ENCODE results near the gene MTFMT.

MTFMT gene

DNA sequence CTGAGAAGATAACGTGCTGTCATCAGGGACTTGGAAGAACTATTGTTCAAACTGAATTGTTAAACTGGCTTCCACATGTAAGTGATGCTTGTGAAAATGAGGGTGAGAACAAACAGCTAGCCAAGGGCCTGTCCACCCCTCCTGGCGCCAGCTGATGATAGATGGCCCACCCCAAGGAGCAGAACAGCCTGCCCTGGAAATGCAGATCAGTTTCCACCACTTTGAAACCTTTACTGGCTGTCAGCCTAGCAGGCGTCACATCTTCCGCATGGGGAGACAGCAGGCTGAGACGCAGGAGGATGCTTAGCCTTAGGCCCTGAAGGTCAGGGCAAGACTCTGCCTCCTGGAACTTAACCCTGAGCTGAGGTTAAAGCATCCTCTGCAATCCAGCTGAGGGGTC, 9.4 kb upstream of the MTFMT start:
- Histone ChIP-seq H3K4me1 (ENCODE audit: insufficient read depth, low read length, poor library complexity, severe bottlenecking) (no peaks in the 10 kb centered on the region), H3K27me3 (ENCODE audit: insufficient read depth, low read length, poor library complexity, severe bottlenecking) (no peaks in the 10 kb centered on the region), H3K36me3 (ENCODE audit: insufficient read depth, low read length) (no peaks in the 10 kb centered on the region), H3F3A (ENCODE audit: low read depth) (no peaks in the 10 kb centered on the region), H3K9me3 (ENCODE audit: insufficient read depth, low read depth, low read length) (no peaks in the 10 kb centered on the region), H4K20me1 (ENCODE audit: insufficient read depth, low read length, poor library complexity, severe bottlenecking) (no peaks in the 10 kb centered on the region), H2AFZ (ENCODE audit: low read length) (no peak overlapping the region), H3K4me2 (ENCODE audit: low read depth, low read length, poor library complexity, severe bottlenecking) (no peak overlapping the region), H3K9ac (ENCODE audit: low read depth, low read length, poor library complexity, severe bottlenecking) (no peak overlapping the region), H3K79me2 (ENCODE audit: insufficient read depth, low read length) (no peaks in the 10 kb centered on the region), H3K4me3 (ENCODE audit: low read length, poor library complexity, severe bottlenecking) (no peak overlapping the region), H3K9me2 (replicated peaks; ENCODE audit: low read depth, low read length) (no peaks in the 10 kb centered on the region)
- TF ChIP-seq EZH2phosphoT487 (IDR thresholded peaks at IDR 0.05; ENCODE audit: borderline replicate concordance): no peak
- TF ChIP-seq, protein P1, sequence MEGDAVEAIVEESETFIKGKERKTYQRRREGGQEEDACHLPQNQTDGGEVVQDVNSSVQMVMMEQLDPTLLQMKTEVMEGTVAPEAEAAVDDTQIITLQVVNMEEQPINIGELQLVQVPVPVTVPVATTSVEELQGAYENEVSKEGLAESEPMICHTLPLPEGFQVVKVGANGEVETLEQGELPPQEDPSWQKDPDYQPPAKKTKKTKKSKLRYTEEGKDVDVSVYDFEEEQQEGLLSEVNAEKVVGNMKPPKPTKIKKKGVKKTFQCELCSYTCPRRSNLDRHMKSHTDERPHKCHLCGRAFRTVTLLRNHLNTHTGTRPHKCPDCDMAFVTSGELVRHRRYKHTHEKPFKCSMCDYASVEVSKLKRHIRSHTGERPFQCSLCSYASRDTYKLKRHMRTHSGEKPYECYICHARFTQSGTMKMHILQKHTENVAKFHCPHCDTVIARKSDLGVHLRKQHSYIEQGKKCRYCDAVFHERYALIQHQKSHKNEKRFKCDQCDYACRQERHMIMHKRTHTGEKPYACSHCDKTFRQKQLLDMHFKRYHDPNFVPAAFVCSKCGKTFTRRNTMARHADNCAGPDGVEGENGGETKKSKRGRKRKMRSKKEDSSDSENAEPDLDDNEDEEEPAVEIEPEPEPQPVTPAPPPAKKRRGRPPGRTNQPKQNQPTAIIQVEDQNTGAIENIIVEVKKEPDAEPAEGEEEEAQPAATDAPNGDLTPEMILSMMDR (conservative IDR thresholded peaks at IDR 0.05; ENCODE audit: low read length): no peak

DNA sequence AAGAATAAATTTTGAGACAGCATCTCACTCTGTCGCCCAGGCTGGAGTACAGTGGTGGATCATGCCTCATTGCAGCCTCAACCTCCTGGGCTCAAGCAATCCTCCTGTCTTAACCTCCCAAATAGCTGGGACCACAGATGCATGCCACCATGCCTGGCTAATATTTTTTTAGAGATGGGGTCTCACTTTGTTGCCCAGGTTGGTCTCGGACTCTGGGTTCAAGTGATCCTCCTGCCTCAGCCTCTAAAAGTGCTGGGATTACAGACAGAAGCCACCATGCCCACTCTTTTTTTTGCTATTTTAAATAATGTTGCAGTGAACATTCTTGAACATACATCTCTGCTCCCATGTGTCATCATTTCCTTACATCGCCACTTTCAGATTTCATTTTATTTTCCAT, 9.0 kb upstream of the MTFMT start:
- Histone ChIP-seq H3K4me2 (ENCODE audit: low read depth, low read length, poor library complexity, severe bottlenecking) (no peak overlapping the region), H3F3A (ENCODE audit: low read depth) (no peaks in the 10 kb centered on the region), H4K20me1 (ENCODE audit: insufficient read depth, low read length, poor library complexity, severe bottlenecking) (no peaks in the 10 kb centered on the region), H3K9me2 (replicated peaks; ENCODE audit: low read depth, low read length) (no peaks in the 10 kb centered on the region), H2AFZ (ENCODE audit: low read length) (no peak overlapping the region), H3K36me3 (ENCODE audit: insufficient read depth, low read length) (no peaks in the 10 kb centered on the region), H3K9ac (ENCODE audit: low read depth, low read length, poor library complexity, severe bottlenecking) (no peak overlapping the region), H3K79me2 (ENCODE audit: insufficient read depth, low read length) (no peaks in the 10 kb centered on the region), H3K9me3 (ENCODE audit: insufficient read depth, low read depth, low read length) (no peaks in the 10 kb centered on the region), H3K4me3 (ENCODE audit: low read length, poor library complexity, severe bottlenecking) (no peak overlapping the region), H3K4me1 (ENCODE audit: insufficient read depth, low read length, poor library complexity, severe bottlenecking) (peaks cover 2% of the 10 kb centered on the region), H3K27me3 (ENCODE audit: insufficient read depth, low read length, poor library complexity, severe bottlenecking) (no peaks in the 10 kb centered on the region)
- TF ChIP-seq, protein P1 (conservative IDR thresholded peaks at IDR 0.05; ENCODE audit: low read length): no peak
- no peak for TF ChIP-seq EZH2phosphoT487 (IDR thresholded peaks at IDR 0.05; ENCODE audit: borderline replicate concordance)

DNA sequence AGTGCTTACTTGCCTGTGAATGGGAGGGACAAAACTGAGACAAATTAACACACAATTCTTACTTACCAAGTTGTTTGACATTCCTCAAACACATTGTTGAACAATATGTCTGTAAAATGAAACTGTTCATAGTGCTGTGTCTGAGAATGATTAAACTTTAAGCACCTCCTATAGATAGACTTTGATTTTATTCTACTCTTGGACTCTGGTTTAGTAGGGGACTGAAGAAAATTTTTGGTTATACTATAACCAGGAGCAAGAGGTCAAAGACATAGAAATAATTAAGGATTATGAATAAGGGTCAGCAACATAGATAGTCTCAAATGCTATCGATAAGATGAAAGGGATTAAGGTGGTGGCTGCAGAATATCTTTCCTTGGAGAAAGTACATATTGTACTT, 7.9 kb upstream of the MTFMT start:
- H3K4me1 ChIP-seq (ENCODE audit: insufficient read depth, low read length, poor library complexity, severe bottlenecking): peaks cover 6% of the 10 kb centered on the region
- H2AFZ ChIP-seq (ENCODE audit: low read length): no peak overlapping the region
- H3K79me2 ChIP-seq (ENCODE audit: insufficient read depth, low read length): no peaks in the 10 kb centered on the region
- H3K4me3 ChIP-seq (ENCODE audit: low read length, poor library complexity, severe bottlenecking): no peak overlapping the region
- H3K4me2 ChIP-seq (ENCODE audit: low read depth, low read length, poor library complexity, severe bottlenecking): no peak overlapping the region
- H3K9ac ChIP-seq (ENCODE audit: low read depth, low read length, poor library complexity, severe bottlenecking): no peak overlapping the region
- no peaks in the 10 kb centered on the region for H3F3A ChIP-seq (ENCODE audit: low read depth)
- no peaks in the 10 kb centered on the region for H4K20me1 ChIP-seq (ENCODE audit: insufficient read depth, low read length, poor library complexity, severe bottlenecking)
- no peaks in the 10 kb centered on the region for H3K9me3 ChIP-seq (ENCODE audit: insufficient read depth, low read depth, low read length)
- H3K36me3 ChIP-seq (ENCODE audit: insufficient read depth, low read length): no peaks in the 10 kb centered on the region
- no peak for TF ChIP-seq EZH2phosphoT487 (IDR thresholded peaks at IDR 0.05; ENCODE audit: borderline replicate concordance)
- TF ChIP-seq, protein P1 (conservative IDR thresholded peaks at IDR 0.05; ENCODE audit: low read length): no peak
- no peaks in the 10 kb centered on the region for H3K27me3 ChIP-seq (ENCODE audit: insufficient read depth, low read length, poor library complexity, severe bottlenecking)
- H3K9me2 ChIP-seq (replicated peaks; ENCODE audit: low read depth, low read length): no peaks in the 10 kb centered on the region
